ENCODE results near the gene LIN28A. TPM values are rescaled to one million over a fixed set of nuclear protein-coding genes. Genes with fewer than 3 reads are reported as not detected.
"Not testable (repeated sequence)": the region's sequence is repeated elsewhere in the genome, so short reads cannot be mapped to it uniquely, and the experiment has no call there.

The LIN28A gene
- total RNA-seq, 4 donors from 2014 or later: 0.14 TPM; not detected in 3

DNA sequence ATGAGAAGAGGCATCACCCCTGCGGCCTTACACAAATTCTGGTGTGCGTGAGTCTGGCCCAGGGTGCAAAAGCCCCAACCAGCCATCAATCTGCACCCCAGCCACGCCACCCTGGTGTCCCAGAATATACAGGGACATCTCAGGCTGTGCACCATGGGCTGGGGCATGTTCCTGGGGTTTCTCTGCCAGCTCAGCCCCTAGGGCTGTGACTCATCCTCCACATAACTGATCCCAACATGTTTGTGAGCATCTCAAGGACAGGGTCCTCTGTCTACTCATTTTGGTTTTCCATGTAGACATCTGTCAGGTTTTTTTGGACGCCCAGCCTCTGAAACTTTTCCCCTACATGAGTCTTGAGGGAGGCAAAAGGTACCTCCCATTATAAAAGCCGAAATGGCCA, 38.6 kb upstream of the LIN28A start:
- H3K27ac ChIP-seq: no peak overlapping the region
- DNase-seq: no peak
- TF ChIP-seq, protein P1, sequence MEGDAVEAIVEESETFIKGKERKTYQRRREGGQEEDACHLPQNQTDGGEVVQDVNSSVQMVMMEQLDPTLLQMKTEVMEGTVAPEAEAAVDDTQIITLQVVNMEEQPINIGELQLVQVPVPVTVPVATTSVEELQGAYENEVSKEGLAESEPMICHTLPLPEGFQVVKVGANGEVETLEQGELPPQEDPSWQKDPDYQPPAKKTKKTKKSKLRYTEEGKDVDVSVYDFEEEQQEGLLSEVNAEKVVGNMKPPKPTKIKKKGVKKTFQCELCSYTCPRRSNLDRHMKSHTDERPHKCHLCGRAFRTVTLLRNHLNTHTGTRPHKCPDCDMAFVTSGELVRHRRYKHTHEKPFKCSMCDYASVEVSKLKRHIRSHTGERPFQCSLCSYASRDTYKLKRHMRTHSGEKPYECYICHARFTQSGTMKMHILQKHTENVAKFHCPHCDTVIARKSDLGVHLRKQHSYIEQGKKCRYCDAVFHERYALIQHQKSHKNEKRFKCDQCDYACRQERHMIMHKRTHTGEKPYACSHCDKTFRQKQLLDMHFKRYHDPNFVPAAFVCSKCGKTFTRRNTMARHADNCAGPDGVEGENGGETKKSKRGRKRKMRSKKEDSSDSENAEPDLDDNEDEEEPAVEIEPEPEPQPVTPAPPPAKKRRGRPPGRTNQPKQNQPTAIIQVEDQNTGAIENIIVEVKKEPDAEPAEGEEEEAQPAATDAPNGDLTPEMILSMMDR (IDR thresholded peaks at IDR 0.05): no peak
- TF ChIP-seq POLR2A (IDR thresholded peaks at IDR 0.05): no peak
- H3K9me3 ChIP-seq: no peaks in the 10 kb centered on the region
- H3K4me1 ChIP-seq: no peaks in the 10 kb centered on the region
- no peak overlapping the region for H3K4me3 ChIP-seq
- no peaks in the 10 kb centered on the region for H3K36me3 ChIP-seq
- no peaks in the 10 kb centered on the region for H3K27me3 ChIP-seq
- intact Hi-C loops (cut with DNase I; ENCODE audit: low total_unique reads): no loop called here

DNA sequence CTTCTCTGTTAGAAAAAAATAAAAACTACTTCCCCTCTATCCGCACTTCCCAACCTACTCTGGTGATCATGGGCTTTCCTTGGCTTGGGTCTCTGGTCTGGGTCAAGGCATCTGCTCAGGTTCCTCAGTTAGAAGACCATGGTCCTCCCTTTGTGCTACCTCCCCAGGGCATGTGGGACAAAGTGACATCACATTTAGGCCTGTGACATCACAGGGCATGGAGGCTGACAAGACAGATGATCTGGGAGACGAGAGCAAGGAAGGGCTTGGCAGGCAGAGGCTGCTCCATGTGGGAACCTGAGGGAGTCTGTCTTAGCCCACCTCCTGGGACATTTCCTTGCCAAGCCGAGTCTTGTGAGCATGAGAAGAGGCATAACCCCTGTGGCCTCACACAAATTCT, 38.0 kb upstream of the LIN28A start, which contains the start of gene ZNF683:
Gene ZNF683, minus strand, starts transcription at position 140 of the 400 bp plus-strand sequence. CDS start 4,179 bp downstream, outside the sequence.
- H3K27me3 ChIP-seq; intact Hi-C loops (cut with DNase I; ENCODE audit: low total_unique reads); H3K36me3 ChIP-seq; H3K4me1 ChIP-seq; H3K27ac ChIP-seq; DNase-seq; H3K9me3 ChIP-seq; H3K4me3 ChIP-seq: not testable (repeated sequence)

DNA sequence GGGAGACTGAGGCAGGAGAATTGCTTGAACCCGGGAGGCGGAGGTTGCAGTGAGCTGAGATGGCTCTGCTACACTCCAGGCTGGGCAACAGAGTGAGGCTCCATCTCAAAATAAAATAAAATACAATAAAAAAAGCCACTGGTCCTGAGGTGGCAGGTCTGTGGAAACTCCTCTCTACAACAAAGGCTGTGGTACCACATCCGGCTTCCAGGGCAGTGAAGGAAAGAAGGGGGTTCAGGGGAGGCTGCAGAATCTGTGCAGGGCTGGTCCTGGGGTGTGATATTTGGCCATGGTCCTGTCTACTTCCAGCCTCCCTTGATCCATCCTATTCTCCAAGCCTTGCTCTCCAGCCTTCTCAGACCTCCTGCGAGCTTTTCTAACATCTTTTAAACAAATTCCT, 37.3 kb upstream of the LIN28A start:
- no peaks in the 10 kb centered on the region for H3K9me3 ChIP-seq
- H3K27ac ChIP-seq: no peak overlapping the region
- no peaks in the 10 kb centered on the region for H3K36me3 ChIP-seq
- no peak for TF ChIP-seq POLR2A (IDR thresholded peaks at IDR 0.05)
- TF ChIP-seq, protein P1 (IDR thresholded peaks at IDR 0.05): no peak
- no peak for DNase-seq
- H3K4me1 ChIP-seq: no peaks in the 10 kb centered on the region
- intact Hi-C loops (cut with DNase I; ENCODE audit: low total_unique reads): no loop called here
- no peak overlapping the region for H3K4me3 ChIP-seq
- no peaks in the 10 kb centered on the region for H3K27me3 ChIP-seq

DNA sequence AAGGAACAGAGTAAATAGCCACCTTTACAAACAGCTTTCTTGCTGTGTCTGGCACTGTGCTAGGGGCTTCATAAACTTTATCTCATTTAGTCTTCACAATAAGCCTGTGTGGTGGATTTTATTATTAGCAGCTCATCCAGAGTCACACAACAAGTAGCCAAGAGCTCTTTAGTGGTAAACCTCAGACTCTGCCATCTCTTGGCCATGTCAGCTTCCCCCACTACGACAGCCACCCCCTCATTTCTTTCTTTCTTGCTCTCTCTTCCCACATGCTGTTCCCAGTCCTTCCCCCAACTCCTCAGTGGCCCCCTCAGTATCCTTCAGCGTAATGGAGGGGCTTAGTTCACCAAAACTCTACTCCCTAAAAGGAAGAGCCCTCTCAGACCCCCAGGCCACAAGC, 36.8 kb upstream of the LIN28A start:
- intact Hi-C loops (cut with DNase I; ENCODE audit: low total_unique reads): no loop called here
- Histone ChIP-seq H3K9me3 (no peaks in the 10 kb centered on the region), H3K4me3 (no peak overlapping the region), H3K4me1 (no peaks in the 10 kb centered on the region), H3K36me3 (no peaks in the 10 kb centered on the region), H3K27ac (no peak overlapping the region), H3K27me3 (no peaks in the 10 kb centered on the region)
- no peak for DNase-seq
- TF ChIP-seq, protein P1 (IDR thresholded peaks at IDR 0.05): no peak
- no peak for TF ChIP-seq POLR2A (IDR thresholded peaks at IDR 0.05)

DNA sequence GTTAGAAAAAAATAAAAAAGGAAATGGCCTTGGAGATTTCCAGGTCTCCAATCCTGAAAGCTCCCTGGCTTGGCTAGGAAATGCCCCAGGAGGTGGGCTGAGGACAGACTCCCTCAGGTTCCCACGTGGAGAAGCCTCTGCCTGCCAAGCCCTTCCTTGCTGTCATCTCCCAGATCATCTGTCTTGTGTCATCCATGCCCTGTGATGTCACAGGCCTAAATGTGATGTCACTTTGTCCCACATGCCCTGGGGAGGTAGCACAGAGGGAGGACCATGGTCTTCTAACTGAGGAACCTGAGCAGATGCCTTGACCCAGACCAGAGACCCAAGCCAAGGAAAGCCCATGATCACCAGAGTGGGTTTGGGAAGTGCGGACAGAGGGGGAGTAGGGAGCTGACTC, 36.3 kb upstream of the LIN28A start:
- H3K27me3 ChIP-seq; H3K4me3 ChIP-seq; H3K4me1 ChIP-seq; H3K27ac ChIP-seq; intact Hi-C loops (cut with DNase I; ENCODE audit: low total_unique reads); H3K36me3 ChIP-seq; H3K9me3 ChIP-seq; DNase-seq: not testable (repeated sequence)

DNA sequence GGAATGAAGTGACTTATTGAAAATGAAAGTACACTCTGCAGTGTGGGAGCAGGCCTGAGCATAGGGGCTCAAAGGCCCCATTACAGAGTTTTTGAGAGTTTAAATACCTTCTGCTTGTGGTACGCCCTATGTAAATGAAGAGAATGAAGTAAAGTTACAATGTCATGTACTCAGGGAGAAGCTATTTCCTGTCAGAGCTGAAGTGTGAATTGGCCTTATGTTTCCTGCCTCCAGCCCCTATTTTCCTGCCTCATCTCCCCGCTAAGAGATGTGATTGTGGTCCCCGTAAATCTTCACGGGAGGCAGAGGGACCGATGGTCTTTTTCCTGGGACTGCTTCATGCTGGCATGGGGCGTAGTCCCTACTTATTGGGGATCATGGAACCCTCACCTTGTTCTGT, 35.5 kb upstream of the LIN28A start:
- no peak overlapping the region for H3K4me3 ChIP-seq
- no peaks in the 10 kb centered on the region for H3K4me1 ChIP-seq
- no peaks in the 10 kb centered on the region for H3K36me3 ChIP-seq
- TF ChIP-seq, protein P1 (IDR thresholded peaks at IDR 0.05): no peak
- no peak for TF ChIP-seq POLR2A (IDR thresholded peaks at IDR 0.05)
- no peak for DNase-seq
- no peaks in the 10 kb centered on the region for H3K27me3 ChIP-seq
- intact Hi-C loops (cut with DNase I; ENCODE audit: low total_unique reads): no loop called here
- H3K27ac ChIP-seq: no peak overlapping the region
- H3K9me3 ChIP-seq: no peaks in the 10 kb centered on the region

Data from uterus (tissue), 4 donors.